IMR-90 (cell line): ENCODE measurements around the gene KCNJ2.

Experiments used
- CTCF ChIP-seq: conservative IDR thresholded peaks from 2 replicates; pipeline ENCODE4 v1.5.1; 2012; ENCODE audit warnings: mild to moderate bottlenecking, low read depth, low read length, improper control_type of control experiment
- MAZ ChIP-seq: IDR thresholded peaks from 2 replicates; pipeline ENCODE4 v1.6.1; 2012; ENCODE audit warnings: low read depth, mild to moderate bottlenecking, low read length, improper control_type of control experiment, moderate library complexity, borderline replicate concordance
- MXI1 ChIP-seq: IDR thresholded peaks from 2 replicates; pipeline ENCODE4 v1.6.1; 2012; ENCODE audit warnings: low read depth, mild to moderate bottlenecking, low read length, moderate library complexity, borderline replicate concordance
- POLR2A ChIP-seq: IDR thresholded peaks from 2 replicates; pipeline ENCODE4 v1.6.1; 2012; ENCODE audit warnings: mild to moderate bottlenecking, low read depth, low read length
- RAD21 ChIP-seq: IDR thresholded peaks from 2 replicates; pipeline ENCODE4 v1.6.1; 2012; ENCODE audit warnings: low read length, improper control_type of control experiment
- RCOR1 ChIP-seq: IDR thresholded peaks from 2 replicates; pipeline ENCODE4 v1.6.1; 2012; ENCODE audit warnings: mild to moderate bottlenecking, low read length, improper control_type of control experiment; ENCODE audit not compliant: insufficient replicate concordance
- RFX5 ChIP-seq: IDR thresholded peaks from 2 replicates; pipeline ENCODE4 v1.8.0; 2012; ENCODE audit warnings: low read depth, mild to moderate bottlenecking, low read length, moderate library complexity
- SMC3 ChIP-seq: fragments of 150-350 bp; IDR thresholded peaks from 2 replicates; pipeline ENCODE4 v1.6.1; 2016; ENCODE audit warnings: low read depth, mild to moderate bottlenecking, antibody characterized with exemption, low read length, moderate library complexity
- USF2 ChIP-seq: fragments of 150-350 bp; IDR thresholded peaks from 2 replicates; pipeline ENCODE4 v1.6.1; 2017; ENCODE audit warnings: mild to moderate bottlenecking, antibody characterized with exemption, low read length, low read depth

- TF ChIP-seq CTCF, result no peak
- no peak for TF ChIP-seq MXI1
- no peak for TF ChIP-seq POLR2A
- TF ChIP-seq MAZ, result no peak
- TF ChIP-seq RCOR1, result no peak
- no peak for TF ChIP-seq RAD21
- no peak for TF ChIP-seq SMC3
- TF ChIP-seq RFX5, result no peak
- TF ChIP-seq USF2, result no peak
These were observed 36.8 kb upstream of the KCNJ2 start for GRCh38 chr17:70132505-70132904.
